GM23248 (cell line): ENCODE results near the gene REXO5. TPM values are rescaled to one million over a fixed set of nuclear protein-coding genes. Genes with fewer than 3 reads are reported as not detected.

Experiments used
- DNase-seq: peaks from one replicate; pipeline ENCODE4 v3.0.0-alpha.2; 2015
- H2AFZ ChIP-seq: fragments of 200-600 bp; sonication (generic); 2 replicates; pipeline ENCODE4 v1.6.1; 2016; ENCODE audit warnings: antibody characterized with exemption
- H3F3A ChIP-seq: fragments of 200-600 bp; sonication (generic); 2 replicates; pipeline ENCODE4 v1.6.1; 2016; ENCODE audit warnings: mild to moderate bottlenecking, antibody characterized with exemption, mixed run types; ENCODE audit not compliant: insufficient read depth
- H3K27ac ChIP-seq: fragments of 200-600 bp; sonication (generic); 2 replicates; pipeline ENCODE4 v1.5.1; 2016; ENCODE audit warnings: mild to moderate bottlenecking
- H3K27me3 ChIP-seq: fragments of 200-600 bp; sonication (generic); replicated peaks from 2 replicates; pipeline ENCODE4 v1.6.1; 2016; ENCODE audit warnings: mild to moderate bottlenecking; ENCODE audit not compliant: insufficient read depth
- H3K36me3 ChIP-seq: fragments of 200-600 bp; sonication (generic); 2 replicates; pipeline ENCODE4 v1.6.1; 2016; ENCODE audit warnings: low read depth, mild to moderate bottlenecking
- H3K4me1 ChIP-seq: fragments of 200-600 bp; sonication (generic); 2 replicates; pipeline ENCODE4 v1.6.1; 2016; ENCODE audit warnings: mild to moderate bottlenecking; ENCODE audit not compliant: insufficient read depth
- H3K4me2 ChIP-seq: fragments of 200-600 bp; sonication (generic); one replicate; pipeline ENCODE4 v1.6.1; 2016; ENCODE audit warnings: mild to moderate bottlenecking; ENCODE audit not compliant: unreplicated experiment
- H3K4me3 ChIP-seq: fragments of 200-600 bp; sonication (generic); 2 replicates; pipeline ENCODE4 v1.5.1; 2016; ENCODE audit warnings: mild to moderate bottlenecking
- H3K79me2 ChIP-seq: fragments of 200-600 bp; sonication (generic); 2 replicates; pipeline ENCODE4 v1.6.1; 2016; ENCODE audit warnings: mild to moderate bottlenecking; ENCODE audit not compliant: insufficient read depth
- H3K9ac ChIP-seq: fragments of 200-600 bp; sonication (generic); 2 replicates; pipeline ENCODE4 v1.6.1; 2016; ENCODE audit warnings: mild to moderate bottlenecking
- H3K9me2 ChIP-seq: fragments of 200-600 bp; sonication (generic); 2 replicates; pipeline ENCODE4 v1.6.1; 2016; ENCODE audit warnings: mixed run types, mild to moderate bottlenecking, moderate library complexity; ENCODE audit not compliant: insufficient read depth
- H3K9me3 ChIP-seq: fragments of 200-600 bp; sonication (generic); one replicate; pipeline ENCODE4 v1.6.1; 2017; ENCODE audit warnings: low read depth
- H4K20me1 ChIP-seq: fragments of 200-600 bp; sonication (generic); 2 replicates; pipeline ENCODE4 v1.6.0; 2016; ENCODE audit not compliant: insufficient read depth
- EZH2 ChIP-seq: fragments of 200-600 bp; sonication (generic); IDR thresholded peaks from 2 replicates; pipeline ENCODE4 v1.6.1; 2018; ENCODE audit warnings: antibody characterized with exemption, mild to moderate bottlenecking; ENCODE audit not compliant: insufficient read depth, poor library complexity, severe bottlenecking
- EZH2phosphoT487 ChIP-seq: fragments of 200-600 bp; sonication (generic); IDR thresholded peaks from 2 replicates; pipeline ENCODE4 v1.6.1; 2018; ENCODE audit warnings: antibody characterized with exemption, moderate library complexity, mild to moderate bottlenecking, low read depth; ENCODE audit not compliant: insufficient read depth
- WGBS, 2 experiments: methylation state at CpG; one replicate each; pipeline ENCODE4 v1.1.6; 2015 to 2017; ENCODE audit warnings: low lambda C conversion rate in 2 of 2, low coverage in 1 of 2; ENCODE audit errors: missing lambda C conversion rate in 2 of 2; 5-methylcytosine and 5-hydroxymethylcytosine counted together
- in situ Hi-C: fragments of 300-500 bp; cut with MboI; formaldehyde crosslinking; loops from 2 replicates; pipeline ENCODE4 v1.15.0; 2020
- polyA plus RNA-seq: library from polyadenylated mRNA; unstranded; fragments of >200 nt; fragmentation: Nextera tagmentation; extraction: Ambion mirVana; gene quantifications from 2 replicates; pipeline ENCODE4 v1.2.1, GENCODE V29; 2016
- total RNA-seq: library from RNA; depleted of rRNA; stranded (reverse); fragments of >200 nt; shearing (Covaris generic); gene quantifications from 2 replicates; pipeline ENCODE4 v1.2.3, GENCODE V29; 2014

The REXO5 gene
- total and polyA plus RNA-seq, 2 experiments from 2014 or later = 3.5 to 7.0 TPM

DNA sequence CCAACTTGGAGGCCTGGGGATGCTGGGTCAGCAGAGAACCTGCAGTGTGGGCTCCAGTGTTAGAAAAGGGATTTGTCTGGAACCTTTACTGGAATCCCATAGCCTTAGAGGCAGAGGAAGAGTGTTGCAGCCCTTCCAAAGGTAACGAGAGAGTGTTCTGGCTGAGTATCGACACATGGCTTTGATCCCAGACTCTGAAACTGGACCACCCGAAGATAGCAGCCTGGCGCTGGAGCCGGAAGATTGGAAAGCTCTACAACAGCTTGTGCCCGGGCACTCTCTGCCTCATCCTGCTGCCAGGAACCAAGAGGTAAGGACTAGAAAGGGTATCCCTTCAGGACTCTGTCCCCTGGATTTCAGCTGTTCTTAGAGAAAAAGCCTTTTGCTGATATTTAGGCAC is 39.7 kb downstream of the REXO5 start:
- Histone ChIP-seq H2AFZ (no peak overlapping the region), H3K27me3 (no peaks in the 10 kb centered on the region), H3K9me3 (no peaks in the 10 kb centered on the region), H3K4me3 (no peak overlapping the region), H3K79me2 (0 out of 2 replicates have a peak, but pooled peaks cover 10% of the 10 kb centered on the region), H3K4me1 (peaks cover 15% of the 10 kb centered on the region), H4K20me1 (no peaks in the 10 kb centered on the region), H3K9ac (no peak overlapping the region), H3F3A (peaks cover 20% of the 10 kb centered on the region), H3K9me2 (no peaks in the 10 kb centered on the region), H3K27ac (no peak overlapping the region), H3K36me3 (no peaks in the 10 kb centered on the region), H3K4me2 (no peak overlapping the region)
- no peak for DNase-seq
- in situ Hi-C loops = no loop called here
- TF ChIP-seq EZH2 = no peak
- no peak for TF ChIP-seq EZH2phosphoT487
- 45 to 47% methylated on average over 6 of the region's 6 CpGs for WGBS, 2 experiments

DNA sequence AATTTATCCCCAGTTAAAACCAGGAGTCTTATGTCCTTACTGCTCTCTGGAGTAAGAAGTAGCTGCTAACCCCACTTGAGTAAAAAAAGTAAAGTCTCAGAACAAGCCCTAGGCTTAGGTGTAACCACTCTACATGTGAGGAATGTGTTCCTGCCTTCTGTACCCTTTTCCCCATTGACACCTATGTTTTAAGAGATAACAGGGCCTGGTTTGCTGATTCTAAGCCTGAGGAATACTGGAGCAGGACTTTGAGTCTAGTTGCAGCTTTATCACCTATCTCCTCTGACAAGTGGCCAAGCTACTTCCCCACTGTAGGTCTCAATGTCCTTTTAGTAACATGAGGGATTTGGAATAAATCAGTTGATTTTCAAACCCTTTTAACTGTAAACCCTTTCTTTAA is 40.2 kb downstream of the REXO5 start:
- Histone ChIP-seq H3K4me1 (peaks cover 20% of the 10 kb centered on the region), H3K9me3 (no peaks in the 10 kb centered on the region), H3K4me2 (no peak overlapping the region), H3K9ac (no peak overlapping the region), H3F3A (peaks cover 25% of the 10 kb centered on the region), H2AFZ (no peak overlapping the region), H3K9me2 (no peaks in the 10 kb centered on the region), H4K20me1 (no peaks in the 10 kb centered on the region), H3K79me2 (0 out of 2 replicates have a peak, but pooled peaks cover 10% of the 10 kb centered on the region), H3K4me3 (no peak overlapping the region), H3K27ac (no peak overlapping the region), H3K36me3 (no peaks in the 10 kb centered on the region), H3K27me3 (no peaks in the 10 kb centered on the region)
- no peak for DNase-seq
- no peak for TF ChIP-seq EZH2
- no peak for TF ChIP-seq EZH2phosphoT487
- in situ Hi-C loops = no loop called here

DNA sequence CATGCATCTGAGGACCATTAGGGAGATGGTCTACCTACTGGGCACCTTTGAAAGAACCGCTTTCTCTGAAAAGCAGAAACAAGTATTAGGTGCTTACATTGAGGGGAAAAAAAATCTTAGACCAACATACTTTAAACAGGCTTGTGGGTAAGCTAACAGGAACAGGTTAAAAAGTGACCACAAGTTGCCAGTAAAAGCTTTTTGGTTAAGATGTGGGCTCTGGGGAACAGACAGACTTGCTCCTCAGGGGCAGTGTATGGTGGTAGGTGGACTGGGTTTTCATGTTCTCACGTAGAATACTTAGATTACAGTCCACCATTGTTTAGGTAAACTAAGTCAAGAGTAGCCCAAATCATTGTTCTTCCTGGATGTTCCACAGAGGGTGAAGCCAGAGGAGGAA is 41.2 kb downstream of the REXO5 start:
- Histone ChIP-seq H3K9ac (no peak overlapping the region), H3K9me3 (no peaks in the 10 kb centered on the region), H3K27ac (no peak overlapping the region), H3K9me2 (no peaks in the 10 kb centered on the region), H4K20me1 (no peaks in the 10 kb centered on the region), H3K4me1 (peaks cover 30% of the 10 kb centered on the region), H3F3A (peaks cover 35% of the 10 kb centered on the region), H3K79me2 (0 out of 2 replicates have a peak, but pooled peaks cover 10% of the 10 kb centered on the region), H2AFZ (no peak overlapping the region), H3K4me3 (no peak overlapping the region), H3K27me3 (no peaks in the 10 kb centered on the region), H3K36me3 (no peaks in the 10 kb centered on the region), H3K4me2 (no peak overlapping the region)
- TF ChIP-seq EZH2phosphoT487 = no peak
- 56 to 71% methylated on average over 2 of the region's 2 CpGs for WGBS, 2 experiments
- DNase-seq = no peak
- in situ Hi-C loops = no loop called here

DNA sequence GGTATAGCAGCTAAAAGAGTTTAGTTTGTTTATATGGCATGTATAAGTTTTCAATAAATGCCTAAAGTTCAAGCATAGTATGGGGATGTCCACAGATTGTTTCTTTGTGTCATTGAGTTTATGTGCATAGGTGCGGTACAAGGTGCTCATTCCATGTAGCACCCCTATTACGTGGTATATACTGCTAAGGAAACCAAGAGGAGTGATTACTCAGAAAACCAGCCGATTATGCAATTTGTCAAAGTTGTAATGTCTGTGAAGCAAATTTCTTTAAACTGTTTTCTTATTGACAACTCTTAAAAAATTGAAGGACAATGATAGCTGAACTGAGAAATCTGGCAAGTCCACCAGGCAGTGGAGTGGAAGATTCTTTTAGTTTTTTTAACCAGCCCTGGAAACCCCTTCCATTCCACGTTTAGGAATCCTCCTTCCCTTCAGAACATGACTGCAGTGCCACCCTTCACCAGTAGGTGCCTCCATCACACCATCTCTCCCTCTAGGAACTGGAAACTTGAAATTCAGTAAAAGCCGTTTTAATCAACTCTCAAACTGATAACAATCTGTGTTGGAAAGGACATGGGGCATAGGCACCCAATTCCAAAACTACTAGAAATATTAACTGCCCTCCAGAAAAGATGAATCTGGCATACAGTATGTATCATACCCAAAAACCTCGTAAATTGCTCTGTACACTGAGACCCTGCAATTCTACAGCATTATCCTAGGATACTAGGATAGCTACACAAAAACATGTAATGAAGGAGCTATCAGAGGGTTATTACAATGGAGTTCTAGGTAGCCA is 43.5 kb downstream of the REXO5 start:
- TF ChIP-seq EZH2 (no peak), EZH2phosphoT487 (no peak)
- WGBS, 2 experiments = 16 to 19% methylated on average over 6 of the region's 6 CpGs
- Histone ChIP-seq H3F3A (peaks cover 56% of the 10 kb centered on the region), H3K9ac (peak overlapping the region; percentile 34; the same call in 1 of the 2 replicates), H3K4me1 (peaks cover 53% of the 10 kb centered on the region), H2AFZ (no peak overlapping the region), H4K20me1 (no peaks in the 10 kb centered on the region), H3K36me3 (peaks cover 4% of the 10 kb centered on the region; the same call in 1 of the 2 replicates), H3K4me2 (peak overlapping the region; percentile 1), H3K79me2 (peaks cover 25% of the 10 kb centered on the region), H3K9me2 (no peaks in the 10 kb centered on the region), H3K27ac (no peak overlapping the region), H3K27me3 (no peaks in the 10 kb centered on the region), H3K9me3 (no peaks in the 10 kb centered on the region), H3K4me3 (no peak overlapping the region)
- in situ Hi-C loops = loop anchor here (5.0 kb wide), 1 partner anchor 233 kb away; no protein-coding TSS in a partner anchor
- DNase-seq = peak; percentile 74
